Activated CD4-positive, alpha-beta T cell treated with anti-CD3 and anti-CD28 coated beads, Interleukin-2, amount 10 ng/mL, durations not matched to agents 7 days and 5 days (primary cell): ENCODE measurements around the gene TH. TPM values are rescaled to one million over a fixed set of nuclear protein-coding genes. Genes with fewer than 3 reads are reported as not detected.

Source experiments
- CTCF ChIA-PET: fragments of 350-600 bp; sonication (Branson Sonifier 250); formaldehyde crosslinking; loops from one replicate; lab custom pipeline; 2021; ENCODE audit warnings: antibody characterized with exemption; lab: Charles Lee
- POLR2A ChIA-PET: fragments of 350-600 bp; sonication (Branson Sonifier 250); formaldehyde crosslinking; loops from one replicate; lab custom pipeline; 2021; ENCODE audit warnings: antibody characterized with exemption; lab: Charles Lee
- DNase-seq: peaks from one replicate; pipeline ENCODE4 v3.0.0-alpha.2; 2020
- H3K27ac Mint-ChIP-seq: one replicate; pipeline ENCODE4 v1.8.0; 2021; ENCODE audit warnings: mild to moderate bottlenecking, moderate library complexity, mixed read lengths
- H3K27me3 Mint-ChIP-seq: one replicate; pipeline ENCODE4 v1.8.0; 2021; ENCODE audit warnings: mixed read lengths
- H3K36me3 Mint-ChIP-seq: one replicate; pipeline ENCODE4 v1.8.0; 2021; ENCODE audit warnings: low read depth, mixed read lengths
- H3K4me1 Mint-ChIP-seq: one replicate; pipeline ENCODE4 v1.8.0; 2021; ENCODE audit warnings: mixed read lengths
- H3K4me3 Mint-ChIP-seq: one replicate; pipeline ENCODE4 v1.8.0; 2021; ENCODE audit warnings: mild to moderate bottlenecking, moderate library complexity, mixed read lengths
- H3K9me3 Mint-ChIP-seq: one replicate; pipeline ENCODE4 v1.8.0; 2021; ENCODE audit warnings: mixed read lengths
- total RNA-seq, 2 experiments: library from RNA; stranded (reverse); gene quantifications; one replicate each; pipeline ENCODE4 v1.2.3, GENCODE V29; 2021

TH gene
- total RNA-seq, 2 experiments from 2014 or later: not detected

DNA sequence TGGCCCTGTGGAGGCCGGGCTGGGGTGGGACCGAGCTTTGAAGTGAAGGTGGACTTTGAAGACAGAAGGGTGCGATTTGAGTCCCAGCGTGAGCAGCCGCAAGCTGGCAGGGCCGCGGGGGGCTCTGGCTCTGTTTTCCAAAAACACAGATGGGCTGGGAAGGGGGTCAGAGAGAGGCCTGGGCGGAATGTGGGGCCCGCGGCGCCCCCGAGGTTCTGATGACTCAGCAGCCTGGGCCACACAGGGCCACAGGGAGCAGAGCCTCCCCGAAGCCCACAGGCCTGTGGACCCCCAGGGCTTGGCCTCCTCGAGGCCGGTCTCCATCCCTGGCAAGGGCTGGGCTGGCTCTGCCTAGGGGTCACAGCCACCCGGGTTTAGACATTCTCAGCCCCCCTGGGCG is 16.7 kb downstream of the TH start:
- Mint-ChIP-seq H3K36me3 (no peaks in the 10 kb centered on the region), H3K4me1 (peaks cover 5% of the 10 kb centered on the region), H3K27me3 (peaks cover 15% of the 10 kb centered on the region), H3K27ac (no peak overlapping the region), H3K9me3 (no peaks in the 10 kb centered on the region), H3K4me3 (no peak overlapping the region)
- ChIA-PET CTCF (interaction anchor here (1.3 to 11.5 kb wide), 4 partner anchors 118 to 502 kb away, joined by 3 to 178 read pairs (median 4); no protein-coding TSS in a partner anchor), POLR2A (no interaction called here)
- no peak for DNase-seq

DNA sequence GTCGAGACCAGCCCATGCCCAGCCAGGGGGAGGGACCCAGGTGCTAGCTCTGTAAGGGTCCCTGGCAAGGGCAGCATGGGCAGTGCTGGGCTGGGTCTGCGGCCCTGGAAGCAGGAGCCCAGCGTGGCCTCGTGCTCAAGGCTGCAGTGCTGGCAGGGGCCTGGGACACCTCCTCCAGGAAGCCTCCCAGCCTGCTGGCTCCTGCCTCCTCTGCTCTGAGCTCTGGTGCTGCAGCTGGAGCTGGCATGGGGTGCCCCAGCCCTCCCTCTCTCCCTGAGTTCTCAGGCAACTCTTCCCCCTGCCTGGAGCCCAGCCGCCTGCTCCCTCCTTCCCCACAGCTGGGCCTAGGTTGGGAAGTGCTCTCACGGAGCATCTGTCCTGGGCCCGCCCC is 17.4 kb downstream of the TH start:
- H3K27me3 Mint-ChIP-seq: peaks cover 17% of the 10 kb centered on the region
- H3K9me3 Mint-ChIP-seq: no peaks in the 10 kb centered on the region
- no peak for DNase-seq
- no peak overlapping the region for H3K4me3 Mint-ChIP-seq
- CTCF ChIA-PET: interaction anchor here (0.9 to 11.5 kb wide), 6 partner anchors 118 to 501 kb away, joined by 3 to 178 read pairs (median 4); no protein-coding TSS in a partner anchor
- peaks cover 5% of the 10 kb centered on the region for H3K4me1 Mint-ChIP-seq
- POLR2A ChIA-PET: no interaction called here
- no peaks in the 10 kb centered on the region for H3K36me3 Mint-ChIP-seq
- no peak overlapping the region for H3K27ac Mint-ChIP-seq

DNA sequence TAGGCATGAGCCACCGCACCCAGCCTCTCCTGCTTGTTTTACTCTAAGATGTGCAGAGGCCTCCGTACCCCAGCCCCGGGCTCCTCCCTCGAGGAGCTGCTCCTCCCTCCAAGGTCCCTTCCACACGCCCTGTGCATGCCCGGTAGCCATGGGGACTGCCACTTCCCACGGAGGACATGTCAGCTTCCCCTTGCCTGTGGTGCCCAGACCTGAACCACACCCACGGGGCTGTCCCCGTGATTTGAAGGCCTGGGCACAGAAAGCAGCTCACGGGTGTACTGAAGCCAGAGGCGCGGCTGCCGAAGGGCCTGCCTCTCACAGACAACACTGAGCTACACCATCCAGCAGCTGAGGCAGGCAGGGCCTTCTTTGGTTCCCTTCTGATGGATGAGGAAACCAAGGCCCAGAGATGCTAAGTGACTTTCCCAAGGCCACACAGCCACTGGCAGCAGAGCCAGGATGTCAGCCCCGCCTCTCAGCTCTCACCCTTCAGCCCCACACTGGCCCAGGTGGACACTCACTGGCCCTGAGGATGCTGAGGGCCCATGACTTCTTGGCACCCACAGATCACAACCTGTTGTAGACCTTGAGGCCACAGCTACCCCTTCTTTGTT is 17.9 kb downstream of the TH start:
- no peak for DNase-seq
- Mint-ChIP-seq H3K4me1 (peaks cover 5% of the 10 kb centered on the region), H3K4me3 (no peak overlapping the region), H3K27me3 (peaks cover 22% of the 10 kb centered on the region), H3K9me3 (no peaks in the 10 kb centered on the region), H3K27ac (peak overlapping the region; percentile 13), H3K36me3 (no peaks in the 10 kb centered on the region)
- CTCF ChIA-PET: interaction anchor here (0.6 to 11.5 kb wide), 8 partner anchors 117 to 566 kb away, joined by 3 to 178 read pairs (median 4); no protein-coding TSS in a partner anchor
- POLR2A ChIA-PET: no interaction called here

DNA sequence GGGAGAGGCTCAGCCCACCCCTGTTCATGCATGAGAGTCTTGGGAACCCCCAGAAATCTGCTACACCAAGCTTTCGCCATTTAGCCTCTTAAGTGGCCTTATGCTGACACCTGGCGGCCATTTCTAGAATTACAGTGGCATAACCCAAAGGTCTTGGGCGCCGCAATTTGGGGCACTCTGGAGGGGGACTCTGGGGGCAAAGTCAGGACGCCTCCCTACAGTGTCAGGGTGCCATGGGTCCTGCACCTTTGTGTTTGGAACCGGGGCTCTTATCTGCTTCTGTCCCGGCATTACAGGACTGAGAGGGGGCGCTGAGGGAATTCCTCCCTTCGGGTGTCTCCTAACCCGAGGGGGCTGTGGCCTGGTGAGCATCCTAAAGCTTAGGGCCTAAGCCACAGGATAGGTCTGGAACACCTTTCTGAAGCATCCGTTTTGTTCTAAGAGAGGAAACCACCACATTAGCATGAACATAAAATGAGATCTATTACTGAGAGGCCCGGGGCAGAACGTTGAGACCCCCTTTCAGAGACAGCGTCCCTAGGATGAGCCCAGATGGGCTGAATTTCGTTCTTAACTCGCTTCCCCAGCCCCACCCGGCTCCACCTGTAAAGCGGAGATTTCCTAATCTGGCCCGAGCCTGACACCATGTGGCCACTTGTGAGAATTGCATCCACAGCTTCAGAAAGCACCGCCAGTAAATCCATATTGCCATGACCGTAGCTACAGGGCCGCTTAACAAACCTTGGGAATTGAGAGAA is 19.9 kb downstream of the TH start:
- Mint-ChIP-seq H3K27me3 (peaks cover 37% of the 10 kb centered on the region), H3K4me3 (no peak overlapping the region), H3K9me3 (no peaks in the 10 kb centered on the region), H3K4me1 (peaks cover 5% of the 10 kb centered on the region), H3K27ac (no peak overlapping the region), H3K36me3 (no peaks in the 10 kb centered on the region)
- ChIA-PET POLR2A (interaction anchor here (0.6 kb wide), 1 partner anchor 204 kb away, joined by 3 read pairs; no protein-coding TSS in a partner anchor), CTCF (interaction anchor here (0.6 to 11.5 kb wide), 36 partner anchors 8 to 501 kb away, joined by 3 to 178 read pairs (median 4); partner anchors contain the start of genes C11orf21, IGF2 and TSPAN32)
- DNase-seq: peak; percentile 82

DNA sequence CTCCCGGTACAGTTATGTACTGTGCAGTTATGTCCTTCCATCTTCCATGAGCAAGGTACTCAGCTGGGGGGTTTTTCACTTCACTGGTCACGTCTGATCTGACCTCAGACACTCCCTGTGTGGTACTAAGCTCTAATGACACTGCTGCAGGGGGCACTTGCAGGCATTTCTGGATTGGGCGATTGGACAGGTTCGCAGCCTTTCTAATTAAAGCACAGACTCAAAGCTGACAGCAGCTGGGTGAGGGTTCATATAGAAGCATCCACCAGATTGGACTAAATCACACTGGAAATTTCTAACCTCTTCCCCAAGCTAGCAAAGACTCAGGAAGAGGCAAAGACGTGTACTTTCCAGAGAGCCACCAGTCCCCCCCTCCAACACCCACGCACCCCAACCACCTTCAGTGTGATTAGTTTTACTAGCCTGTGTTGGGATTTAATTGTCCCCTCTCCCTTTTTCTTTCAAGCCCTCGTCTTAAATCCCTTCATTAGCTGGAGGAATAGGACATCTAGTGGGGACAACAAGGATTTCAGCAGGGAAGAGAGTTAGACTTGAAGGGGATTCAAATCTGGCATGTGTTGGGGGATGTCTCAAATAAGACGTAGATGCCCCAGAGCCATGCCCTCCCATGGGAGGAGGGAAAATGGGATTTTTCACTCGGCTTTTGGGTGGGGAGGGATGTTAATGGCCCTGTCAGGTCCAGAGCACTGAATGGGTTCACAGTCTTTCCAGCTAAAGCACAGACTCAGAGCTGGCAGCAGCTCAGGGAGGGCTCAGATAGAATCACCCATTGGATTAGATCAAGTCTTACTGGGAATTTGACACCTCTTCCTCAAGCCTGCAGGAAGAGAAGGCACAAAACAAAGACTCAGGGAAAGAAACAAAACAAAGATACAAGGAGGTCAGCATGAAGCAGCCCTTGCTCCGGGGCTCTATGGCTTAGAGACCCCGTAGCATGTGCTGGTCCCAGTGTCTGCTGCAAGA is 21.5 kb downstream of the TH start:
- H3K4me3 Mint-ChIP-seq: no peak overlapping the region
- peaks cover 51% of the 10 kb centered on the region for H3K27me3 Mint-ChIP-seq
- no peaks in the 10 kb centered on the region for H3K36me3 Mint-ChIP-seq
- CTCF ChIA-PET: interaction anchor here (0.7 to 11.5 kb wide), 18 partner anchors 8 to 500 kb away, joined by 3 to 178 read pairs (median 4); no protein-coding TSS in a partner anchor
- DNase-seq: no peak
- POLR2A ChIA-PET: interaction anchor here (0.6 kb wide), 1 partner anchor 9 kb away, joined by 3 read pairs; no protein-coding TSS in a partner anchor
- H3K27ac Mint-ChIP-seq: no peak overlapping the region
- H3K4me1 Mint-ChIP-seq: peaks cover 5% of the 10 kb centered on the region
- H3K9me3 Mint-ChIP-seq: no peaks in the 10 kb centered on the region

DNA sequence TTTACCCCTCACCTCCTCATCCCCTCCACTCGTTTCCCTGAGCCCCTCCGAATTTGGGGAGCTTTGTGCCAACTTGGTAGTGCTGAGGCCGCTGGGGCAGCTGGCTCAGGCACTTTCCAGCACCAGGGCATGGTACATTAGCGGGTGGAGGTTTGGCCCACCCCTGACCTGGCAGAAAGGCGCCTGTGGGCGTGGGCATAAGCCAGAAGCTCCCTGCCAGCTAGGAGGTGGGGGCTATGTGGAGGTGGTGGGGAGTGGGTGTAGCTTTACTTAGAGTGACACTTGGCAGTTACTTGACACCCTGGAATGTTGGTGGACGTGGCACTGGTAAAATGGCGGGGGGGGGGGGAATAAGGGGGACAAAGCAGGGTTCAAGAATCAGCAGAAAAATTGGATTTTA is 22.2 kb downstream of the TH start:
- H3K27ac Mint-ChIP-seq: no peak overlapping the region
- H3K9me3 Mint-ChIP-seq: no peaks in the 10 kb centered on the region
- no peak for DNase-seq
- no peak overlapping the region for H3K4me3 Mint-ChIP-seq
- H3K4me1 Mint-ChIP-seq: peaks cover 5% of the 10 kb centered on the region
- CTCF ChIA-PET: interaction anchor here (0.5 to 11.5 kb wide), 8 partner anchors 9 to 496 kb away, joined by 3 to 178 read pairs (median 8); no protein-coding TSS in a partner anchor
- H3K36me3 Mint-ChIP-seq: no peaks in the 10 kb centered on the region
- POLR2A ChIA-PET: interaction anchor here (0.6 kb wide), 1 partner anchor 9 kb away, joined by 3 read pairs; no protein-coding TSS in a partner anchor
- H3K27me3 Mint-ChIP-seq: peaks cover 58% of the 10 kb centered on the region

DNA sequence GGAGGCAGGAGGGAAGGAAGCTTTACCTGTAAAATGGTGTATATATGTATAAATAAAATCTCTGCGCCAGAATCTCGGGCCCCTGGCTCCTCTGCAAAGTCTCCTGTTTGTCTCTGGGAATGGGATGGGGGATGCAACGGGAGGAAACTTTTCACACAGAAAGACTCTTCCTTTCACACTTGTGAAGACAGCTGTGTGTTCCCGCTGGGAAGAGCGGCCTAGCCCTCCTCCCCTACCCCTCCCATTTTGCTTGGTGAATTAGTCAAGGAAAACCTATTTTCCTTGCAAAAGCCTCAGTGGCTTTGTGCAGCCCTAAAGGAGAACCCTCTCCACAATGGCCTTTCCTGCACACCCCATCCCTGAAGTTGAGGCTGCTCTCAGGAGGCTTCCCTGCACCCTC is 23.0 kb downstream of the TH start:
- no peaks in the 10 kb centered on the region for H3K9me3 Mint-ChIP-seq
- ChIA-PET POLR2A (no interaction called here), CTCF (interaction anchor here (1.7 to 11.5 kb wide), 2 partner anchors 112 to 266 kb away, joined by 5 to 178 read pairs; no protein-coding TSS in a partner anchor)
- no peaks in the 10 kb centered on the region for H3K36me3 Mint-ChIP-seq
- H3K27ac Mint-ChIP-seq: no peak overlapping the region
- H3K27me3 Mint-ChIP-seq: peaks cover 62% of the 10 kb centered on the region
- no peak for DNase-seq
- H3K4me1 Mint-ChIP-seq: peaks cover 6% of the 10 kb centered on the region
- H3K4me3 Mint-ChIP-seq: no peak overlapping the region

DNA sequence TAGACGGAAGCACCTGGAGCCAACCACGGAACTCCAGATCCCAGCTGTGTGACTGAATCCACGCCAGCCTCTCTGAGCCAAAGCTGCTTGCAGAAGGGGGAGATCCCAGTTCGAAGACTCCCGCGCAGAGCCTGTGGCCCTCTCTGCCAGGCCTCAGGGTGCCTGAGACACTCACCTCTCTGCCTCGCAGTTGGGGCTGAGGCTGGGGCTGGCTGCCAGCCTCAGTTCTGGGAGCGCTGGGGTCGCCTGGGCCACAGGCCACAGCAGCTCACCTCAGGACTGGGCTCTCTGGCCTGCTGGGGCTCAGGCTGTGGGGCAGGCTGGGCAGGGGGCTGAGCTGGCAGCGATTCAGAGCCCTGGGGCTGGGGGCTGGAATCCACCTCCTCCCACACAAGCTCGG is 24.2 kb downstream of the TH start:
- CTCF ChIA-PET: interaction anchor here (1.7 to 11.5 kb wide), 2 partner anchors 111 to 453 kb away, joined by 4 to 178 read pairs; no protein-coding TSS in a partner anchor
- no peak for DNase-seq
- Mint-ChIP-seq H3K27ac (no peak overlapping the region), H3K27me3 (peaks cover 74% of the 10 kb centered on the region), H3K4me3 (no peak overlapping the region), H3K36me3 (no peaks in the 10 kb centered on the region), H3K9me3 (no peaks in the 10 kb centered on the region), H3K4me1 (peaks cover 14% of the 10 kb centered on the region)
- POLR2A ChIA-PET: no interaction called here

DNA sequence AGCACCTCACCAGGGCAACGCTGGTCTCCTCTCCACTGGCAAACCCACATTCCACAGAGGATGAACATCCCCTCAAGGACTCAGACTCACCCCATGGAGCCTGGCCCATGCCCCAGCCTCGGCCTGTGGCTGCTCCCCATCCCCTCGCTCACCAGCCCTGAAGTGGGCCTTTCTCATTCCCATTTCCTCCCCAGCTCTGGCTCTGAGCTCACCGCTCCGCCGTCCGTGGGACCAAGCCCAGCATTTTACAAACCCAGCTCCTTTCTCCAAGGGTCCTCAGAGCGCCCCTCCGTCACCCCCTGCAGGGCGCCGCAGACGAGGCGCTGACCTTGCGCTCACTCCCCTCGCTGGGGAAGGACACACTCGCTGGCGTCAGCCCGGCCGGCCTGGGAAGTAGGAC is 25.6 kb downstream of the TH start:
- peaks cover 83% of the 10 kb centered on the region for H3K27me3 Mint-ChIP-seq
- no peaks in the 10 kb centered on the region for H3K36me3 Mint-ChIP-seq
- H3K4me3 Mint-ChIP-seq: no peak overlapping the region
- no peak for DNase-seq
- H3K27ac Mint-ChIP-seq: no peak overlapping the region
- ChIA-PET CTCF (interaction anchor here (1.1 to 11.5 kb wide), 3 partner anchors 10 to 452 kb away, joined by 3 to 178 read pairs (median 4); no protein-coding TSS in a partner anchor), POLR2A (no interaction called here)
- no peaks in the 10 kb centered on the region for H3K9me3 Mint-ChIP-seq
- H3K4me1 Mint-ChIP-seq: peaks cover 9% of the 10 kb centered on the region

DNA sequence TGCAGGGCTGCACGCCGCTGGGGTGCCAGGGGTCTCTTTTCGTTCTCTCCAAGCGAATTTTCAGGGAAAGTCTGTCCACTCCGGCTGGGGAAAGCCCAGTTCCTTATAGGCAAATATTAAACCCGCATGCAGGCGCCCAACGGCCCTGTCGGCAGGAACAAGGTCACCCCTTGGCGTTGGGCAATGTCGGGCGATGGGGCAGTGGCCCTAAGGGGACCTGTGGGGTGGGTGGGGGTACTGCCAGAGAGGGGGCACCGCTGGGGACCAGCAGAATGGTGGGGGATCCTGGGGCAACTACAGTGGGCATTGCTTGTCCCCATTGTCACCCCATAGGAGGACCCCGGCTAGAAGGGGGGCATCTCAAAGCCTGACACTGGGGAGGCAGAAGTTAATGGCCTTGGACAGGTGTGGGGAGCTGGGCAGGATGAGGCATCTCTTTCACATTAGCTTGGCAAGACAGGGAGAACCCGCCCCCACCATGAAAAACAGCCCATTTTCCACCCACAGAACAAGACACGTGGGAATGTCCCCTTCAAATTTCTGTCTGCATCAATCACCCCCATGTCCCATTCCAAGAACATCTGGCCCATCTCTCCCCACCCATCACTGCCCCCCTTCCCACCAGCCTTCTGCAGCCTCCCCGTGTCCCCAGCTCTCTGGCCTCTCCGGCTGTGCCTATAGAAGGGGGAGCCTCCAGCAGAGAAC is 26.9 kb downstream of the TH start:
- Mint-ChIP-seq H3K36me3 (no peaks in the 10 kb centered on the region), H3K4me1 (peaks cover 9% of the 10 kb centered on the region), H3K9me3 (no peaks in the 10 kb centered on the region), H3K27me3 (peaks cover 76% of the 10 kb centered on the region), H3K4me3 (no peak overlapping the region), H3K27ac (no peak overlapping the region)
- ChIA-PET POLR2A (no interaction called here), CTCF (interaction anchor here (1.5 kb wide), 1 partner anchor 451 kb away, joined by 4 read pairs; no protein-coding TSS in a partner anchor)
- DNase-seq: no peak

DNA sequence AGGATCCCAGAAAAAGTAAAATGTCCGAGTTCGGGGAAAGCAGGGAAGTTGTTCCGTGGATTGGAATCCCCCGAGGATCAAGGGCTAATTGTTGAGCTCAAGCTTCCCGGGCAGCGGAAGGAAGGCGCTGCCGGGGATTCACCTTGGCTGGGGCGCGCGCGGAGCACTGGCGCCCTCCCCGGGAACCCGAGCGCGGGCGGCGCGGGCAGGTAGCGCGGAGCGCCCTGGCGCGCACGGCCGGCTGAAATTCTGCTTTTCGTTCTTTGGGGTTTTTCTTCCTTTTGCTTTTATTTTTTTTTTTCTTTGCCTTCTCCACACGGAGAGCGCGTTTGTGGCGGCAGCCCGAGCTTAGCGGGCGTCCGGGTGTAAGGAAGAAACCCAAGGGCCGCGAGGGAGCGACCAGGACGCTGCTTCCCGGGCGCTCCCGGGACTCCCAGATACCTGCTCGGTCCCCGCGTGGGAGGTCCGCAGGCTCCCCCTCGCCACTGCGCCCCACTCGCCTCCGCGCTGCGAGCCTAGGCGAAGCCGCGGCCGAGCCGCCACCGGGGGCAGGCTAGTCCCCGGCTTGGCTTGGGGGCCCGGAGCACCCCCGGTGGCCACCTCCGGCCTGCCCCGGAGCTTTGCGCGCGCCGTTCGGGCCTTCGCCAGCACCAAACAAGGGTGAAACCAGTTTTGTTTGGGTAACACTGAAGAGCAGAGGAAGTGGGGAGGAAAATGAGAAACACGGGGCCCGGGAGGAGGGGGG is 27.6 kb downstream of the TH start:
- Mint-ChIP-seq H3K27ac (no peak overlapping the region), H3K36me3 (no peaks in the 10 kb centered on the region), H3K27me3 (peaks cover 74% of the 10 kb centered on the region), H3K4me1 (peaks cover 9% of the 10 kb centered on the region), H3K9me3 (no peaks in the 10 kb centered on the region), H3K4me3 (no peak overlapping the region)
- no peak for DNase-seq
- ChIA-PET CTCF (interaction anchor here (0.7 kb wide), 1 partner anchor 10 kb away, joined by 3 read pairs; no protein-coding TSS in a partner anchor), POLR2A (no interaction called here)
